Osteoblast (primary cell): ENCODE data around the gene KCNC2. TPM values are rescaled to one million over a fixed set of nuclear protein-coding genes. Genes with fewer than 3 reads are reported as not detected.

Experiments
- DNase-seq: peaks from one replicate; pipeline ENCODE4 v3.0.0; 2011; ENCODE audit warnings: low spot score, mixed read lengths; ENCODE audit not compliant: insufficient read length; ENCODE audit errors: missing footprints
- H2AFZ ChIP-seq: 2 replicates; pipeline ENCODE4 v1.6.0; 2011; ENCODE audit warnings: mild to moderate bottlenecking, low read length
- H3K27ac ChIP-seq: 2 replicates; pipeline ENCODE4 v1.5.1; 2011; ENCODE audit warnings: mild to moderate bottlenecking, low read depth, low read length, moderate library complexity
- H3K27me3 ChIP-seq: 2 replicates; pipeline ENCODE4 v1.6.0; 2012; ENCODE audit warnings: mild to moderate bottlenecking, control low read depth, inconsistent platforms, low read length, moderate library complexity; ENCODE audit not compliant: insufficient read depth
- H3K36me3 ChIP-seq: 2 replicates; pipeline ENCODE4 v1.5.1; 2011; ENCODE audit warnings: mild to moderate bottlenecking, low read length, control low read depth, moderate library complexity; ENCODE audit not compliant: insufficient read depth
- H3K4me1 ChIP-seq: 2 replicates; pipeline ENCODE4 v1.5.1; 2011; ENCODE audit warnings: mild to moderate bottlenecking, low read length, control low read depth, moderate library complexity; ENCODE audit not compliant: insufficient read depth
- H3K4me2 ChIP-seq: 2 replicates; pipeline ENCODE4 v1.6.0; 2011; ENCODE audit warnings: mild to moderate bottlenecking, low read length; ENCODE audit not compliant: insufficient read depth
- H3K4me3 ChIP-seq: fragments of 200-600 bp; sonication (generic); 3 replicates; pipeline ENCODE4 v1.5.1; 2012; ENCODE audit warnings: mild to moderate bottlenecking, low read length, inconsistent platforms; ENCODE audit not compliant: insufficient read depth
- H3K79me2 ChIP-seq: 2 replicates; pipeline ENCODE4 v1.6.0; 2012; ENCODE audit warnings: mild to moderate bottlenecking, low read length, control low read depth, inconsistent platforms; ENCODE audit not compliant: insufficient read depth
- H3K9me3 ChIP-seq: 2 replicates; pipeline ENCODE4 v1.5.1; 2011; ENCODE audit warnings: low read depth, low read length, control low read depth
- H4K20me1 ChIP-seq: 2 replicates; pipeline ENCODE4 v1.6.0; 2012; ENCODE audit warnings: mild to moderate bottlenecking, low read length, control low read depth; ENCODE audit not compliant: insufficient read depth
- total RNA-seq: library from RNA; depleted of rRNA; stranded (reverse); fragments of >200 nt; gene quantifications from 2 replicates; pipeline ENCODE4 v1.2.3, GENCODE V29; 2012
- TF ChIP-seq, protein P1 (sequence below): IDR thresholded peaks from 2 replicates; pipeline ENCODE4 v1.5.1; 2011; ENCODE audit warnings: mild to moderate bottlenecking, low read depth, low read length, moderate library complexity; ENCODE audit errors: extremely low read depth

KCNC2 gene
- total RNA-seq, 1 donor, result not detected

- Histone ChIP-seq H3K4me3 (no peak overlapping the region), H2AFZ (peak overlapping the region; percentile 8), H3K27me3 (no peaks in the 10 kb centered on the region), H3K79me2 (no peaks in the 10 kb centered on the region), H3K9me3 (no peaks in the 10 kb centered on the region), H3K4me1 (no peaks in the 10 kb centered on the region), H4K20me1 (no peaks in the 10 kb centered on the region), H3K4me2 (no peak overlapping the region), H3K36me3 (no peaks in the 10 kb centered on the region), H3K27ac (no peak overlapping the region)
- no peak for DNase-seq
- TF ChIP-seq, protein P1, sequence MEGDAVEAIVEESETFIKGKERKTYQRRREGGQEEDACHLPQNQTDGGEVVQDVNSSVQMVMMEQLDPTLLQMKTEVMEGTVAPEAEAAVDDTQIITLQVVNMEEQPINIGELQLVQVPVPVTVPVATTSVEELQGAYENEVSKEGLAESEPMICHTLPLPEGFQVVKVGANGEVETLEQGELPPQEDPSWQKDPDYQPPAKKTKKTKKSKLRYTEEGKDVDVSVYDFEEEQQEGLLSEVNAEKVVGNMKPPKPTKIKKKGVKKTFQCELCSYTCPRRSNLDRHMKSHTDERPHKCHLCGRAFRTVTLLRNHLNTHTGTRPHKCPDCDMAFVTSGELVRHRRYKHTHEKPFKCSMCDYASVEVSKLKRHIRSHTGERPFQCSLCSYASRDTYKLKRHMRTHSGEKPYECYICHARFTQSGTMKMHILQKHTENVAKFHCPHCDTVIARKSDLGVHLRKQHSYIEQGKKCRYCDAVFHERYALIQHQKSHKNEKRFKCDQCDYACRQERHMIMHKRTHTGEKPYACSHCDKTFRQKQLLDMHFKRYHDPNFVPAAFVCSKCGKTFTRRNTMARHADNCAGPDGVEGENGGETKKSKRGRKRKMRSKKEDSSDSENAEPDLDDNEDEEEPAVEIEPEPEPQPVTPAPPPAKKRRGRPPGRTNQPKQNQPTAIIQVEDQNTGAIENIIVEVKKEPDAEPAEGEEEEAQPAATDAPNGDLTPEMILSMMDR, result no peak
Measured at GRCh38 chr12:75170640-75171185, 38.9 kb downstream of the KCNC2 start.

DNA sequence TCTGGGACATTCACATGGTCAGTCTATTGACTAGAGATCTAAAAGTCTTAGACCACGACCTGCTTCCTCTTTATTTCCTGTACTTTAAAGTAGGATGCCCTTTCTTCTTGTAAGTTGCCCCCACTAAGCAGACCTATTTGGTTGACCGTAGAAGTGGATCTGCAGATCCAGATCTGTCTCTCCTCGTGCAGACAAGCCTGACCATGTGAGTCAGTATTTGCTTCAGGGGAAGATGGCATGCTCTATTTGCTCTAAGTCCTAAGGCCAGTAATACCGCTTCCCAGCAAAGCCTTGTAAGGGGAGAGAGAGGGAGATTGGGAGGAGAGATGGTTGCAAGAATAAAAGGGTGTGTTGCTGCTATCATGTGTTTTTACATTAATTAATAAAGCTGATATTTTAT is 46.8 kb downstream of the KCNC2 start:
- TF ChIP-seq, protein P1, result no peak
- Histone ChIP-seq H3K4me1 (no peaks in the 10 kb centered on the region), H4K20me1 (no peaks in the 10 kb centered on the region), H2AFZ (no peak overlapping the region), H3K9me3 (no peaks in the 10 kb centered on the region), H3K27ac (no peak overlapping the region), H3K36me3 (no peaks in the 10 kb centered on the region), H3K4me2 (no peak overlapping the region), H3K79me2 (no peaks in the 10 kb centered on the region), H3K4me3 (no peak overlapping the region), H3K27me3 (no peaks in the 10 kb centered on the region)
- DNase-seq, result no peak

DNA sequence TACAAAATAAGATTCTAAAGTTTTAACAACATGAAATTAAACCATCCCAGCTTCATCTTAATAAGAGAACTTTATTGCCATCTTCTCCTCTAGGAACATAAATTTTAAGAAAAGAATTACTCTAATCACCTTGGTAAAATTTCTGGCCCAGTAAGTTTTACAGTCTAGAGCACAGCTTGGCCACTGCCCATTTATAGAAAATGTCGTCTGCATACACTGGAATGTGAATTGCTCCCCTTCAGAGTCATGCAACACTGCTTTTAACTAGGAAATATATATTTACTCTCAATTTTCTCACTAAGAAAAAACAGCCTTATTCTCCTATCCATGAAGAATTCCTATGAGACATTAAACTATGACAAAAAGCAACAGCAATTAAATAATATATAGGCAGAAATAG is 48.2 kb downstream of the KCNC2 start:
- Histone ChIP-seq H3K79me2 (no peaks in the 10 kb centered on the region), H3K4me1 (no peaks in the 10 kb centered on the region), H3K27me3 (no peaks in the 10 kb centered on the region), H3K27ac (no peak overlapping the region), H4K20me1 (no peaks in the 10 kb centered on the region), H3K9me3 (no peaks in the 10 kb centered on the region), H3K36me3 (no peaks in the 10 kb centered on the region), H3K4me3 (no peak overlapping the region), H3K4me2 (no peak overlapping the region), H2AFZ (no peak overlapping the region)
- TF ChIP-seq, protein P1, result no peak
- no peak for DNase-seq

DNA sequence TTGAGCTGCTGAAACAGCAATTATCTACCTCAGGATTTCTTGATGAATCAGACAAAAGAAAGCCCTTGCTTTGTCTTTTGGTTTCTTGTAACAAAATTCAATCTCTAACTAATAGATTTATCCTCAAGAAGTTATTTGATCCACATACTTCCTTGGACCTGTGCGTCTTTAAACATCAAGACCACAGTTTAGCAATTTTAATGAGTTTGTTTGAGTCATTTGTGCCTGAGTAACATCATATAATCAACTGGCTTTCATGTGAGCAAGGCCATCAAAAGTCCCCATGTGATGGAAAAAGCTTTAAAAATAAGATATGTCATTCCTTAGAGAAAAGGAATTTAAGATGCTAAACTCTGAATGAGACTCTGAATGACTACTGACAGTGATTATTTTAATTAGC is 52.3 kb downstream of the KCNC2 start:
- no peaks in the 10 kb centered on the region for H3K4me1 ChIP-seq
- no peak for DNase-seq
- no peaks in the 10 kb centered on the region for H3K36me3 ChIP-seq
- no peak overlapping the region for H3K4me2 ChIP-seq
- no peak overlapping the region for H3K4me3 ChIP-seq
- H3K79me2 ChIP-seq, result no peaks in the 10 kb centered on the region
- no peaks in the 10 kb centered on the region for H3K27me3 ChIP-seq
- H4K20me1 ChIP-seq, result no peaks in the 10 kb centered on the region
- H3K9me3 ChIP-seq, result no peaks in the 10 kb centered on the region
- H2AFZ ChIP-seq, result no peak overlapping the region
- no peak overlapping the region for H3K27ac ChIP-seq
- TF ChIP-seq, protein P1, result no peak
